Upper lobe of left lung (tissue), 6 donors: ENCODE data around the gene SETDB2. TPM values are rescaled to one million over a fixed set of nuclear protein-coding genes. Genes with fewer than 3 reads are reported as not detected.

Experiments used
- ATAC-seq, 2 donors: fragments of 200-7000 bp; cut with Tn5 transposase; one replicate each; pipeline ENCODE4 v1.9.1; 2022; ENCODE audit warnings: mild to moderate bottlenecking in 2 of 2, moderate library complexity in 2 of 2; ENCODE audit not compliant: low FRiP score in 2 of 2
- DNase-seq, 2 donors: peaks; one replicate each; pipeline ENCODE4 v3.0.0-alpha.2; 2019 to 2020
- H3K27ac ChIP-seq, 4 donors: fragments of 200-600 bp; sonication (generic); one replicate each; pipeline ENCODE4 v1.5.1; 2016 to 2019
- H3K27me3 ChIP-seq, 4 donors: fragments of 200-600 bp; sonication (generic); one replicate each; pipeline ENCODE4 v1.5.1; 2017 to 2019
- H3K36me3 ChIP-seq, 4 donors: fragments of 200-600 bp; sonication (generic); one replicate each; pipeline ENCODE4 v1.5.1; 2016 to 2019
- H3K4me1 ChIP-seq, 4 donors: fragments of 200-600 bp; sonication (generic); one replicate each; pipeline ENCODE4 v1.5.1; 2018 to 2019
- H3K4me3 ChIP-seq, 4 donors: fragments of 200-600 bp; sonication (generic); one replicate each; pipeline ENCODE4 v1.5.1; 2017 to 2019; ENCODE audit warnings: mild to moderate bottlenecking in 2 of 4, moderate library complexity in 1 of 4
- H3K9me3 ChIP-seq, 4 donors: fragments of 200-600 bp; sonication (generic); one replicate each; pipeline ENCODE4 v1.5.1; 2018 to 2019
- EP300 ChIP-seq, 4 donors: sonication (generic); formaldehyde crosslinking; IDR thresholded peaks; one replicate each; pipeline ENCODE4 v1.5.1; 2017; ENCODE audit warnings: antibody characterized with exemption in 4 of 4, control low read depth in 2 of 4
- POLR2A ChIP-seq, 4 donors: fragments of 450-650 bp; IDR thresholded peaks; one replicate each; pipeline ENCODE4 v1.5.1; 2016 to 2017; ENCODE audit warnings: antibody characterized with exemption in 4 of 4, mild to moderate bottlenecking in 2 of 4
- POLR2AphosphoS5 ChIP-seq, 2 donors: sonication (generic); formaldehyde crosslinking; IDR thresholded peaks; one replicate each; pipeline ENCODE4 v1.5.1; 2017; ENCODE audit warnings: antibody characterized with exemption in 2 of 2
- WGBS, 2 donors: methylation state at CpG; one replicate each; pipeline ENCODE4 v1.1.5; 2017 to 2018; 5-methylcytosine and 5-hydroxymethylcytosine counted together
- total RNA-seq, 6 donors: library from RNA; depleted of rRNA in 4 of 6; stranded (reverse); fragments of >200 nt in 4 of 6; gene quantifications; one replicate each; pipeline versions ENCODE4 v1.1.0 to v1.2.1, GENCODE V29; 2016 to 2021
- TF ChIP-seq, protein P1 (sequence below), 6 experiments: fragments of 450-650 bp in 4 of 6; fragments of 200-600 bp in 2 of 6; sonication (generic) in 2 of 6; IDR thresholded peaks; one replicate each; pipeline ENCODE4 v1.5.1; 2016 to 2019; ENCODE audit warnings: antibody characterized with exemption in 6 of 6
- donor health status: DM: no; HTN: no; CAD: no; lungs with moderate emphysema.
- donor health status: DM: no; HTN: yes; CAD: no; lungs with severe emphysema.

SETDB2 gene
- total RNA-seq, 6 donors from 2014 or later: 5.0 to 17.8 (median 14.1) TPM

DNA sequence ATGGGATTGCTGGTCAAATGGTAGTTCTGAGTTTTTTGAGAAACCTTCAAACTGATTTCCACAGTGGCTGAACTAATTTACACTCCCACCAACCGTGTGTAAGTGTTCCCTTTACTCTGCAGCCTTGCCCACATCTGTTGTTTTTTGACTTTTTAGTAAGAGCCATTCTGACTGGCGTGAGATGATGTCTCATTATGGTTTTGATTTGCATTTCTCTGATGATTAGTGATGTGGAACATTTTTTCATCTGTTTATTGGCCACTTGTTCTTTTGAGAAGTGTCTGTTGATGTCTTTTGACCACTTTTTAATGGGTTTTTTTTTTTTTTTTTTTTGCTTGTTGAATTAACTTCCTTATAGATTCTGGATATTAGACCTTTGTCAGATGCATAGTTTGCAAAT is 4.5 kb upstream of the SETDB2 start:
- no peaks in the 10 kb centered on the region for H3K36me3 ChIP-seq
- DNase-seq (no peak), ATAC-seq (no peak)
- H3K27ac ChIP-seq: no peak overlapping the region
- 79 to 84% methylated on average over 2 of the region's 2 CpGs for WGBS, 2 donors
- H3K9me3 ChIP-seq: no peaks in the 10 kb centered on the region
- peaks cover 0 to 7% (median 2%) of the 10 kb centered on the region in 4 donors for H3K4me1 ChIP-seq
- no peaks in the 10 kb centered on the region for H3K27me3 ChIP-seq
- H3K4me3 ChIP-seq: no peak overlapping the region
- TF ChIP-seq POLR2AphosphoS5 (IDR thresholded peaks at IDR 0.05) (no peak), POLR2A (IDR thresholded peaks at IDR 0.05) (no peak), EP300 (IDR thresholded peaks at IDR 0.05) (no peak)
- TF ChIP-seq, protein P1, sequence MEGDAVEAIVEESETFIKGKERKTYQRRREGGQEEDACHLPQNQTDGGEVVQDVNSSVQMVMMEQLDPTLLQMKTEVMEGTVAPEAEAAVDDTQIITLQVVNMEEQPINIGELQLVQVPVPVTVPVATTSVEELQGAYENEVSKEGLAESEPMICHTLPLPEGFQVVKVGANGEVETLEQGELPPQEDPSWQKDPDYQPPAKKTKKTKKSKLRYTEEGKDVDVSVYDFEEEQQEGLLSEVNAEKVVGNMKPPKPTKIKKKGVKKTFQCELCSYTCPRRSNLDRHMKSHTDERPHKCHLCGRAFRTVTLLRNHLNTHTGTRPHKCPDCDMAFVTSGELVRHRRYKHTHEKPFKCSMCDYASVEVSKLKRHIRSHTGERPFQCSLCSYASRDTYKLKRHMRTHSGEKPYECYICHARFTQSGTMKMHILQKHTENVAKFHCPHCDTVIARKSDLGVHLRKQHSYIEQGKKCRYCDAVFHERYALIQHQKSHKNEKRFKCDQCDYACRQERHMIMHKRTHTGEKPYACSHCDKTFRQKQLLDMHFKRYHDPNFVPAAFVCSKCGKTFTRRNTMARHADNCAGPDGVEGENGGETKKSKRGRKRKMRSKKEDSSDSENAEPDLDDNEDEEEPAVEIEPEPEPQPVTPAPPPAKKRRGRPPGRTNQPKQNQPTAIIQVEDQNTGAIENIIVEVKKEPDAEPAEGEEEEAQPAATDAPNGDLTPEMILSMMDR (IDR thresholded peaks at IDR 0.05): no peak

DNA sequence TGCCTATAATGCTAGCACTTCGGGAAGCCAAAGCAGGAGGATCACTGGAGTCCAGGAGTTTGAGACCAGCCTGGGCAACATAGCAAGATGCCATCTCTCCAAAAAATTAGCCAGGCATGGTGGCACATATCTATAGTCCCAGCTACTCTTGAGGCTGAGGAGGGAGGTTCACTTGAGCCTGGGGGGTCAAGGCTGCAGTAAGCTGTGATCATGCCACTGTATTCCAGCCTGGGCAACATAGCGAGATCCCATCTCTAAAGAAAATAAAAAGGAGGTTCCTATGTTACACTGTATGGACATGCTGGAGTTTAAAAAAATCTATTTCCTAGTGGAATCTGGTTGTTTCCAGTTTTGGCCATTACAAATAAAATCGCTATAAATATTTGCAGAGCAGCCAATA is 2.8 kb upstream of the SETDB2 start:
- DNase-seq (no peak), ATAC-seq (no peak)
- H3K36me3 ChIP-seq: no peaks in the 10 kb centered on the region
- H3K4me1 ChIP-seq: peaks cover 9 to 20% (median 11%) of the 10 kb centered on the region in 4 donors
- no peaks in the 10 kb centered on the region for H3K27me3 ChIP-seq
- H3K9me3 ChIP-seq: no peaks in the 10 kb centered on the region
- TF ChIP-seq POLR2AphosphoS5 (IDR thresholded peaks at IDR 0.05): no peak
- no peak for TF ChIP-seq POLR2A (IDR thresholded peaks at IDR 0.05)
- TF ChIP-seq, protein P1 (IDR thresholded peaks at IDR 0.05): no peak
- no peak for TF ChIP-seq EP300 (IDR thresholded peaks at IDR 0.05)
- H3K4me3 ChIP-seq: no peak overlapping the region
- 94 to 99% methylated on average over 3 of the region's 3 CpGs for WGBS, 2 donors
- no peak overlapping the region for H3K27ac ChIP-seq

DNA sequence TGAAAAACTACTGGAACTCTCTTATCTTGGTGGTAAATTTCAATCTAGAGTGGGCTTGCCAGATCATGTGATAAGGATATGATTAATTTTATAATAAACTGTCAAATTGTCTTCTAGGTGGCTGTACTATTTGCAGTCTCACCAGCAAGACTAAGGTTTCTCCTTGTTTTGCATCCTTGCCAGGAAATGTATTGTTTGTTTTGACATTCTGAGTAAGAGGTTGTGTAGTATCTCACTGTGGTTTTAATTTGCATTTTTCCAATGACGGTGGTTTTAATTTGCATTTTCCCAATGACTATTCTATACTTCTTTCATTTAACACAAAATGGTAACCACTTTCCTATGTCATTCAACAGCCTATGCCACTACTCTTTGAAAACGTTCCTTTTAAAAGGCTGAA is 2.2 kb upstream of the SETDB2 start:
- WGBS, 2 donors: 83 to 94% methylated on average over 2 of the region's 2 CpGs
- Histone ChIP-seq H3K4me3 (no peak overlapping the region), H3K4me1 (peaks cover 9 to 20% (median 12%) of the 10 kb centered on the region in 4 donors), H3K9me3 (no peaks in the 10 kb centered on the region), H3K27me3 (no peaks in the 10 kb centered on the region), H3K36me3 (no peaks in the 10 kb centered on the region), H3K27ac (no peak overlapping the region)
- no peak for TF ChIP-seq POLR2AphosphoS5 (IDR thresholded peaks at IDR 0.05)
- TF ChIP-seq, protein P1 (IDR thresholded peaks at IDR 0.05): no peak
- no peak for TF ChIP-seq EP300 (IDR thresholded peaks at IDR 0.05)
- TF ChIP-seq POLR2A (IDR thresholded peaks at IDR 0.05): no peak
- ATAC-seq: no peak
- no peak for DNase-seq

DNA sequence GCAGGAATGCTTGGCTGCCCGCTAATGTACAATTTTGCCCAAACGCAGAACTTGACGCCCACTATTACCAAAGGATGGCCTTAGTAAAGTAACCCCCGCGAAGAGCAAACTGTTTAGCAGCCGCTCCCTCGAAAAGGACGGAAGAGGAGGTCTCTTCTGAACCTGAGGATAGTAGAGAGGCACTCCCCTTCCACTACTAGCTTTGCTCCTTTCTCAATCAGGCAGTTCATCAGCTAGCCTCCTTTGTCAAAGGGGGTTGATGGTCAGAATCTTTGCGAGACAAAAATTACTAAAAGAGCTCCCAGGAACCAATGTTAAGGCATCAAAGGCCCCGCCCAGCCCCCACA is 744 bp upstream of the SETDB2 start:
- peaks cover 9 to 27% (median 15%) of the 10 kb centered on the region in 4 donors for H3K4me1 ChIP-seq
- 8% methylated on average over 10 of the region's 10 CpGs for WGBS, 2 donors
- ATAC-seq: peak in 1 of 2 donors; percentile 20
- DNase-seq: no peak
- no peaks in the 10 kb centered on the region for H3K27me3 ChIP-seq
- peak overlapping the region; percentile 63 to 78 (median 76) for H3K4me3 ChIP-seq
- TF ChIP-seq, protein P1 (IDR thresholded peaks at IDR 0.05): no peak
- H3K36me3 ChIP-seq: no peaks in the 10 kb centered on the region
- no peaks in the 10 kb centered on the region for H3K9me3 ChIP-seq
- peak overlapping the region; percentile 92 to 96 (median 94) for H3K27ac ChIP-seq
